Astrocyte (in vitro differentiated cells and primary cell): ENCODE measurements around the gene FNDC3B.

Experiments
- CTCF ChIP-seq: IDR thresholded peaks from 2 replicates; pipeline ENCODE4 v1.5.1; 2011; ENCODE audit warnings: low read depth, mild to moderate bottlenecking, inconsistent platforms, low read length, moderate library complexity; ENCODE audit not compliant: insufficient read depth
- EZH2 ChIP-seq: IDR thresholded peaks from 2 replicates; pipeline ENCODE4 v1.6.1; 2012; ENCODE audit warnings: mild to moderate bottlenecking, low read length, inconsistent platforms; ENCODE audit not compliant: insufficient read depth

GRCh38 chr3:172325461-172325860, 286.1 kb downstream of the FNDC3B start:
- no peak for TF ChIP-seq CTCF
- no peak for TF ChIP-seq EZH2
